Activated T-helper 1 cell treated with anti-CD3 and anti-CD28 coated beads, Interleukin-2, amount 50 U/mL, for 16 hours (primary cell): ENCODE measurements around the gene RC3H2.
"Not testable (repeated sequence)": the region's sequence is repeated elsewhere in the genome, so short reads cannot be mapped to it uniquely, and the experiment has no call there.

Source experiments
- DNase-seq, 2 donors: peaks; one replicate each; pipeline ENCODE4 v3.0.0-alpha.2; 2020; ENCODE audit warnings: low read depth in 1 of 2, low spot score in 1 of 2

RC3H2 gene

GRCh38 chr9:122929796-122930354, 24.7 kb upstream of the RC3H2 start:
- no peak for DNase-seq

DNA sequence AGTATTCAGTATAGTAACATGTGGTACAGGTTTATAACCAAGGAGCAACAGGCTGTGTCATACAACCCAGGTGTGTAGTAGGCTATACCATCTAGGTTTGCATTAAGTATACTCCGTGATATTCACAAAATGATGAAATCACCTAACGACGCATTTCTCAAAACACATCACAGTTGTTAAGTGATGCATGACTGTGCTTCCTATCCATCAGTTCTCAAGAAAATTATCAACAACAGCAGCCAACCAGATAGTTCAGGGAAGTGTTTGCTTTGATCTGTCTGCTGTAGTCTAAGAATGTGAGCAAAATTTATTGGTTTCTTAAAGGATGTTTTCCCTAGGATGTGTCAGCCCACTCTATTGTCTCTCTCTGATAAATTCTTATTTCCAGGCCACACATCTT, 18.8 kb upstream of the RC3H2 start:
- DNase-seq: no peak

DNA sequence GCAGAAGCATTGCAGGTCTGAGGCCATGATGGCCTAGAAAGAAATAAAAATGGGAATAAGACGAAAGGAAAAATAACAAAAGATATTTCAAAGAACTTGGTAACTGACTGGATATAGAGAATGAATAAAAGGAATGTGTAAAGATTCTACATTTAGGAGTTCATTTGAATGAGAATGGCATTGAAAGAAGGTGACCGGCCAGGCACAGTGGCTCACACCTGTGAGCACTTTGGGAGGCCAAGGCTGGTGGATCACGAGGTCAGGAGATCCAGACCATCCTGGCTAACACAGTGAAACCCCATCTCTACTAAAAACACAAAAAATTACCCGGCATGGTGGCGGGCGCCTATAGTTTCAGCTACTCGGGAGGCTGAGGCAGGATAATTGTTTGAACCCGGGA, 17.6 kb upstream of the RC3H2 start:
- no peak for DNase-seq

GRCh38 chr9:122918310-122918709, 13.2 kb upstream of the RC3H2 start:
- no peak for DNase-seq

DNA sequence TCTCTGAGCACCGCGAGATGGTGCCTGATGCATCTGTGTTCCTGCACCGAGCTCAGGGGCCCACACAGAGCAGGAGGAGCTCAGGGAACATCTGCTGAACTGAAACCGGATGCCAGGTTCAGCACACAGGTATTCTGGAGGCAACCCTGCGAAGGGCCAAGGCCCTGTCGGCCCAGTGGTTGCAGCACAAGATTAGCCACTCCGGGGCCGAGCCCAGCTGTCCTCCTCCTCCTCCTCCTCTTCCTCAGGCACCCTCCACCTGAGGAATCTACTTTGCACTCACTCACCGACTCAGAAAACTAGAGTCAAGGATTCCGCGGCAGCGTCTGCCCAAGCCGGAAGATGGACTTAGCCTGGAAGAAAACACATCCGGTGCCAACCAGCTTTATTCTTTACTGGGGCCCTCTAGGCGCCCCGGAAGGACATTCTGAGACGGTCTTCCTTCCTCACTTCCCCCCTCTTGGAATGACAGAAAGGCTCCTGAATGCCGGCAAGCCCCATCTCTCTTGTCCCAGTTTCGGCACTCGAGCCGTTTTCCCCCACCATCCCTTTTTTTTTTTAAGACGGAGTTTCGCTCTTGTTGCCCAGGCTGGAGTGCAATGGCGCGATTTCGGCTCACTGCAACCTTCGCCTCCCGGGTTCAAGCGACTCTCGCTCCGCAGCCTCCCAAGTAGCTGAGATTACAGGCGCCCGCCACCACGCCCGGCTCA, 8.0 kb upstream of the RC3H2 start, which contains the start of gene ZBTB6:
ZBTB6 (minus strand) TSS at position 360 of the 710 bp plus-strand sequence. CDS start 1,251 bp downstream, outside the sequence.
- DNase-seq: peak; percentile 40 to 55

DNA sequence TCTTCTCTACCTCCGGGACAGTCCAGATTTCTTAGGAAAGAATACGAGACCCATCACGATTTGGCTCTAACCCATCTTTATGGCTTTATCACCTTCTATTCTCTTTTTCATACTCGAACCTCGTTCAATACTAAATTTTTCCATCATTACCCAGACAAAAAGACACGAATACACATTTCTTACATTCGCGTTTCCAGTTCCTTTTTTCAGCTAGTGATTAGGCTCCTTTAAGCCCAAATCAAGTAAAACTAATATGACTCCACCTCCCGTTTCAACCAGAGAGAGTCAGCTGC, 7.5 kb upstream of the RC3H2 start:
- no peak for DNase-seq

DNA sequence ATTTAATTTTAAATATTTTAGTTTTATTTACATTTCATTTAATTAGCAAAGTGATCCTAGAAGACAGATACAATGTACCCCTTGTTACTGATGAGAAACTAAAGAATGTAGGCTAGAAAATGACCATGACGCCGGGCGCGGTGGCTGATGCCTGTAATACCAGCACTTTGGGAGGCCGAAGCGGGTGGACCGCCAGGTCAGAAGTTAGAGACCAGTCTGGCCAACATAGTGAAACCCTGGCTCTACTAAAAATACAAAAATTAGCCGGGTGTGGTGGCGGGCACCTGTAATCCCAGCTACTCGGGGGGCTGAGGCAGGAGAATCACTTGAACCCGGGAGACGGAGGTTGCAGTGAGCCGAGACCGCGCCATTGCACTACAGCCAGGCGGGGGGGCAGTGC, 963 bp upstream of the RC3H2 start:
- DNase-seq: not testable (repeated sequence)

DNA sequence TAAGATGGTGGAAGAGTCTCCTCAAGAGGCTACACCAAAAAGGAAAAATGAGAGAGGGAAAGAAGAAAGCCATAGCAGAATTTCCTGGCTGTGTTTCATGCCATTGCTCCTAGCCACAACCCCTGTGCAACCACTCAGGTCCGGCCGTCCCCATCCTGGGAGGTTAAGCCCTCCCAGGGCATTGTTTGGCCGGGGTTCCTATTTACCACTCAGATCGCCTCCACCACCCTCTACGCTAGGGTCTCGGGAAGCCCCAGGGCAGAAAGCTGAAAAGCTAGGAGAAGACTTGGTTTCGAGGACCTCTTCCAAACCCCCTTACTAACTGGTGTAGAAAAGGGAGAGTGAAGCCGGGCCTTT, 715 bp downstream of the RC3H2 start:
- DNase-seq: no peak

GRCh38 chr9:122900791-122901190, 4.4 kb downstream of the RC3H2 start:
- no peak for DNase-seq

DNA sequence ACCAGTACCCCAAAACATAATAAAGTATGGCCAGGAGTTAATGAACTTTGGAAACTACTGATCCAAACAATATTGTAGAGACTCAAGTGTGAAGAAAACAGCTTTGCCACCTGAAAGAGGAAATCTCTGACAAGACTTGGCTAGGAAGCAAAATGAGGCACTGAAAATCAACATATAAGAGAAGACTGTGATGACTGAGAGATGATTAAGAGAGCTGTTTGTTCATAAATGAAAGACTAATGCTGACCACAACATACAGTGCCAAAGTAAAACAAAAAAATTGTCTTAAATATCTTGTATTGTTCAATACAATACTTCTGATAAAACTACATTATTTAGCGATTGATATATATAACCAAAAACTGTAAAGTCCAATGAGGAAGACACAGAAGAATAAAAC, 7.2 kb downstream of the RC3H2 start:
- DNase-seq: no peak

DNA sequence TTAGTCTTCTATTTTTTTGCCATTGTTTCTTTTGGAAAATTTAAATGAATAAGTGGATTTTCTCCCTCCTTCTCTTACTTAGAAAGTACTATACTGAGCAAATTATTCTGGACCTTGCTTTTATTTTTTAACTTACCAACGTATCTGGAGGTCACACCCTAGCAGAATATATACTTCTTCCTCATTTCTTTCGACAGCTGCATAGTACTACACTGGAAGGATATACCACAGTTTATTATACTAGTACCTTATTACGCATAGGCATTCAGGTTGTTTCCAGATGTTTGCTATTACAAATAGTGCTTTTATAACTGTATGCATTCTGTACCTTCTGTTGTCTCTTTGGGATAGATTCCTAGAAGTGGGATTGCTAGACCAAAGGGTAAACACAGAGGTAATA, 16.7 kb downstream of the RC3H2 start:
- no peak for DNase-seq

DNA sequence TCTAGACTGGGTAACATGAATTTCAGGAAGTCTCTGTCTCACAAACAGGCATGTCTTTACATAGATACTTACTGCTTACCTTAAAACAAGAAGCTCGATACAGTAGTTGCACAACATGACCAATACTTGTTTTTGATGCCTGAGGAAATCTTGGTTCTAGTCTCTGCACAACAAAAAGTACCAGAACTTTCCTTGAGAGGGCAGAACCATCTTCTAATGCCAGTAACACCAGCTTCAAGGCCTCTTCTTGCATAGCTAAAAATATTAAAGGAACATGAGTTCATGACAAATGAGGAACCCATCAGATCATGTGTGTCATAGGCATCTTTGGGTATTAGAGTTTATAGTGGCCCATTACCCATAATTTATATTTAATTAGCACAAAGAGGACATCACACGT, 22.0 kb downstream of the RC3H2 start:
- DNase-seq: no peak

DNA sequence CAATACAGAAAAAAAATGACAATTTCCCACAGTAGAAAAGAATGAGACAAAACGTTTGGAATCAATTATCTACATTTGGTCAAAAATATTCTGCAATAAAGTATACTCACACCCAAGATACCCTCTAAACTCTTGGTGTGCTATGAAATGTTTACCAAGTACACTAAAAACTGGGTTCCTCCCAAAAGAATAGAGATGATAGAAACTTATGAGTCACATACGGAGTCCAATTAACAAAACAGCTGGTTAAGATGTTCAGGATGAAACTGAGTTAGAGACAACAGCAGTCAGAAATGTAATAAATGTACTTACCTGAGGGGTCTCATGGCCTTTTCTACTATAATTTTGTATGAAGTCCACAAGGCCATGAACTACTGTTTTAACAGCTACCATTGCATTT, 25.7 kb downstream of the RC3H2 start:
- DNase-seq: no peak

DNA sequence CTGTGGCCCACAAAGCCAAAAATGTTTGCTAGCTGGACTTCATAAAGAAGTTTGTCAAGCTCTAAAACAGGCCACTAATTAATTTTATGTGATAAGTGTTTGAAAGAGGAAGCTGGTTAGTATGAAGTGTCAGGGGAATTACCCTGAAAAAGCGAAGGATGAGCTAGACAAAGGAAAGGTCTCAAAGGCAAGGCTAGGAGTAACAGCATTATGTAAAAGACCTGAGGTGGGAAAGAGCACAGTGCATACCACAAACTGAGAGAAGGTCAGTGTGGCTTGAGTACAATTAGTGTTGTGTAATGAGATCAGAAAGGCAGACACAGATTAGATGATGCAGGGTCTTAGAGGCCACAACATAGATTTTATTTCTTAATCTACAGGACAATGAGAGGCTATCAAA, 29.6 kb downstream of the RC3H2 start:
- no peak for DNase-seq

- DNase-seq: not testable (repeated sequence)
These were observed 37.9 kb downstream of the RC3H2 start for GRCh38 chr9:122867276-122867675.

- DNase-seq: no peak
These were observed 39.1 kb downstream of the RC3H2 start for GRCh38 chr9:122866079-122866478.

- no peak for DNase-seq
These were observed 39.9 kb downstream of the RC3H2 start for GRCh38 chr9:122865300-122865699.

DNA sequence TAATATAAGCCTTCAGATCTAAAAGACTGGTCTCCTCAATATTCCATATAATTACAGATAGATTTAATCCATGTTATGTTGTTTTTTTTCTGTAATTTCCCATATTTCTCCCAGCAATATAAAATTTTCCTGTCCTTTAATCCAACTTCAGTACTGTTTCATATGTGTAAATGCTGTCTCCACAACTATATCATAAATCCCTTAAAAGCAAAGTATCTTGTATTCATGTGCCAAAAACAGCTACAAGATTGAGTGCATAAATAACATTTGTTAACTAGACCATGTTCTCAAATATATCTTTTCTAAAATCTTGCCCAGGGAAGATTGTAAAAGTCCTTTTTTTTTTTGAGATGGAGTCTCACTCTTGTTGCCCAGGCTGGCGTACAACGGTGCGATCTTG, 41.8 kb downstream of the RC3H2 start:
- DNase-seq: no peak

GRCh38 chr9:122860319-122861142, 44.6 kb downstream of the RC3H2 start:
- no peak for DNase-seq

DNA sequence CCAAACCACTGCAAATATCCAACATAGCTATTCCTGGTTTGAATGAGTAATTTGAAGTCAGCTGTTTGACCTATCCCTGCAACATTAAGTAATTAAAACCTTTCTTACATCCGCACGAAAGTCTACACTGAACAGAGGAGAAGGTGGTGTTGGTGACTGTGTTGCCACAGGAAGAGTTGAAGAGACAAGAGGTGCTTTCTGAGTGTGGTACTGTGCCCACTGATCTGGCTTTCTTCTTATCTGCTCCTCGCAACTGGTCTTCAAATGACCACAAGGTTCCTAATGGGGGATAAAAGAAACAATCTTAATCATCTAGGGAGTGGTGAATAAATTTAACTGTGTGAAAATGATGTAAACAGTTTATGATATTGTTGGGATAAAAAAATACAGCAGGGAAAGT, 47.3 kb downstream of the RC3H2 start:
- DNase-seq: no peak

GRCh38 chr9:122852085-122852786, 52.9 kb downstream of the RC3H2 start:
- not testable (repeated sequence) for DNase-seq
